NOMO-1 treated with dmso at 0.1 percent for 144 hours (cell line): ENCODE data around the gene MRPS18B.
"Not testable (repeated sequence)": the region's sequence is repeated elsewhere in the genome, so short reads cannot be mapped to it uniquely, and the experiment has no call there.

Experiments used
- DNase-seq: peaks from one replicate; lab custom pipeline; 2025; ENCODE audit not compliant: unreplicated experiment; lab: John Stamatoyannopoulos, UW

The MRPS18B gene

DNA sequence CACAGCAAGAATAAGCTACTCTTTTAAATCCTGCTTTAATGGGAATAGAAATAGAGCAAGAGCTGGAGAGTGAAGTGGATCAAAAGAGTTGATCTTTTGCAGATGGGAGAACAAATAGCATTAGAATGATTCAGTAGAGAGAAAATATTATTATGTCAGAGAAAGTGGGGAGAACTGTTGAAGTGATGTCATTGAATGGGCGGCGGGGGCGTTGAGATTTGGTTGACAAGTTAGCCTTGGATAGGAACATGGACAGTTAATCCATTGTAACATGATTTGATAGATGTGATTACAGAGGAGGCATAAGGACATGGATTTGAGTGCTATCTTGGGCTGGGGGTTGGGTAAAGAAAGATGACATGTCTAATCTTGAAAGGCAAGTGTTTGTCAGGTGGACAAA lies 18.2 kb downstream of the MRPS18B start:
- DNase-seq, result no peak

GRCh38 chr6:30640481-30640880 lies 22.8 kb downstream of the MRPS18B start:
- no peak for DNase-seq

DNA sequence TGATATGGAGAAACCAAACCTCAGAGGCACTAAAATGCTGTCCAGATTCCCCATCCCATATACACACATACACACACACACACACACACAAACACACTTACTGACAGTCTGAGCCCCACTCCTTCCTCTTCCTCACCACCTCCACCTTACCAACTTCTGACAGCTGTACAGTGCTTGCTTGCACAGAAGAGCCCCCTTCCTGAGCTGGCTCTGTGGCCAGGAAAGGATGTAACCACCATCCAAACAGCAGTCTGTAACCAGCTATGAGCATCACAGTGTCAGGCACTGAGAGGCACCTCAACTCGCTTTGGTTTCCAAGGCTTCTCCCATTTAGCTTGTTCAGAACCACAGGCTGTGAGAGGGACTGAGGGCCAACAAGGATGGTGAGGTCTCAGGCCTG lies 23.4 kb downstream of the MRPS18B start:
- DNase-seq, result no peak

DNA sequence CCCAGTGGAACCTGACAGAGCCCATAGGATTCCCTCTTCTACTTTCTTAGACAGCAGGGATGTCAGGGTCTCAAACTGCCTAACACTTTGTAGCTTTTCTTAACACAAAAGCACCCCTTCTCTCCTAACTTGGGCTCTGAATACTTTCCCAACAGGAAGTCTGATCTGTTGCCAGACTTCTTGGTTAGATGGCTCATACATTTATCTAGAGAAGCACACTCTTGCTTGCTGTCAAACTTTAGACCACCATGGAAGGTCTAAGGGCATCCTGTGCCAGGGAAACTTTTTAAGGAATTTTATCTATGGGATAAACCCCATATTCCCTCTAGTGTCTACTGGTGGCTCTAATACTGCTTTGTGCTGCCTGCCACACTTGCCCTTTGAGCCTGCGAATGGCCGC lies 26.0 kb downstream of the MRPS18B start:
- DNase-seq, result no peak

DNA sequence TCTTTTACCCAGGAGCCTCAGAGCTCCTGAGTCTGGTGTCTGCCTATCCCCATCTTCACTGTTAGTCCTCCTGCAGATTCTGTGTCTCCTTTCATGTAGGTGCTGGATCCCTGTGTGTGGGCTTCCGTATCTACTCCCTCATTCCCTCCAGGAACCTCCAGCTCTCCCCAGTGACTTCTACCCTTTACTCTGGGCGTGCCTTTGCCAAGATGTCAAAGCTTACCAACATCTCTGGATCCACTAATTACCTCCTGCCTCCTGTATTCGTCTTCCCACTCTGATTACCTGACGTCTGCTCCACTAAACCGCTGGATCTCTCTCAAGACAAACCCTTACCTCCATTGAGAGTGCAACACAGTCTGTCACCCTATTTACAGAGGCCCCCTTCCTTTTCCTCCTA lies 27.1 kb downstream of the MRPS18B start:
- no peak for DNase-seq

DNA sequence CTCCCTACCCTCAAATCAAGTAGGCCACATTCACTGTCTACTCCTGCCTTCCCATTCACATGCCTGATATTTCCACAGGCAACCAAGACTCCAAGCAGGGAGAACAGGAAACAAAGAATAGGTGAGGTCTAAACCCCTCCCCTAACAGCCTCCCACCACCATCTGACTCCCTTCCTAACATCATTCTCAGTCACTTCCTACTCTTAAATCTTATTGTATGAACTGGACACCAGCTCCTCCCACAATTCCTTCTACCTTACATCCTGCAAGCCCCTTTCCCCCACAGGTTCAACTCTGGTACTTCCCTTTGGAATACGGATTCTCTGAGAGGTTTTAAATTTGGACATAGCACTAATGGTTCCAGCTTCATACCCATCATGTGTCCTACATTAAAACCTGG lies 28.3 kb downstream of the MRPS18B start:
- no peak for DNase-seq

- DNase-seq, result peak; percentile 81
These were observed 29.0 kb downstream of the MRPS18B start, which contains the start of gene C6orf136 for GRCh38 chr6:30646450-30647241. Gene C6orf136, plus strand, starts transcription at chr6:30647133. Its CDS starts 99 bp downstream, at chr6:30647232.

- DNase-seq, result peak; percentile 46
These were observed 29.8 kb downstream of the MRPS18B start for GRCh38 chr6:30647242-30648116.

DNA sequence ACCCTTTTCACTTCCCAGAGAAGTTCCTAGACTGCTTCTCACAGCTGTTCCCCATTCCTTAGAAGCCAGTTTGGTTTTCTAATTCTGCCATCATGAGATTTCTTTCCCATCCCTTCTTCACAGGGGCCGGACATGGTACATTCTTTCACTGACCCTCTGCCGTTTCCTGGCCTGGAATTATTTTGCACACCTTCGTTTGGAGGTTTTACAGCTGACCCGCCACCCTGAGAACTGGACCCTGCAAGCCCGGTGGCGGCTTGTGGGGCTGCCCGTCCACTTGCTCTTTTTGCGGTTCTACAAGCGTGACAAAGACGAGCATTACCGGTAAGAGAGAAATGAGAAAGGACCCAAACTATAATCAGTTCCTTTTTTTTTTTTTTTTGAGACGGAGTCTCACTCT lies 33.5 kb downstream of the MRPS18B start:
- no peak for DNase-seq

DNA sequence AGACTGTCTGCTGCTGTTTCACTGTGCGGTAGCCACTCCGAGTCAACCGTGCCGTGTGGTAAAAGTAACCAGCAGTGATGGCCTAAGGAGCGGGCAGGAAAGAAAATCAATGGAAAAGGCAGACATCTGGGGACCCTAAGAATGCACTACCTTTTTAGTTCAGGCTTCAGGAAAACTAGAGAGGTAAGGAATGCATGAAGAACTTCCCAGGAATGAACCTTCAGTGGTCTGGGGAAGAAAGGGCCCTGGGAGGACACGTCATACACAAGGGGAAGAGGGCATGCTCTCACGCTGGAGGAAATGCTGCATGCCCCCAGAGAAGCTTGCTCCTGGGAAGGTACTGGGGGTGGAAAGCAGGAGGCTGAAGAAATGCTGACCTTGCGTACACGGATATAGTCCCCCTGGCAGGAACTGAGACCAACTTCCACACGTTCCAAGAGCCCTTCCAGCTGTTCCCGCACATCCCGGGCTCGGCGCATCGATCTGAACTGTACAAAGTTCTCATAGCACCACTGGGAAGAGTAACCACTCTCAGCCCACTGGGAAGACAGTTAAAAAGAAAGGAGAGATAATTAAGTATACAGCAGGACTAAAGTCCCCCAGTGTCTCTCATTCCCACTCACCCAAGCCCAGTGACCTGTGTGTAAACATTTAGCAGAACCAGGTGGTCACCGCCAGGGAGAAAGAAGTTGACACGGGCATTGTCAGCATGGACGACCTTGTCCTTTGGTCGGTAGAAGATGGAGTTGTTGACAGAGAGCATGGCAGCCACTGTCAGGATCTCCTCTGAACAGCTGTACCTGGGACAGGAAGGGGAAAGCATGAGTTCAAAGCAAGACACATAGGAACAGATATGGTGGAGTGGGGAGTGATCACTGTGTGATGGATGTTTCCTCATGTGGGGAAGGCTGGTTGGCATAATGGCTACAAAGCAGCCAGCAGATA lies 37.4 kb downstream of the MRPS18B start:
- DNase-seq, result no peak

GRCh38 chr6:30655743-30656094 lies 38.1 kb downstream of the MRPS18B start:
- no peak for DNase-seq

DNA sequence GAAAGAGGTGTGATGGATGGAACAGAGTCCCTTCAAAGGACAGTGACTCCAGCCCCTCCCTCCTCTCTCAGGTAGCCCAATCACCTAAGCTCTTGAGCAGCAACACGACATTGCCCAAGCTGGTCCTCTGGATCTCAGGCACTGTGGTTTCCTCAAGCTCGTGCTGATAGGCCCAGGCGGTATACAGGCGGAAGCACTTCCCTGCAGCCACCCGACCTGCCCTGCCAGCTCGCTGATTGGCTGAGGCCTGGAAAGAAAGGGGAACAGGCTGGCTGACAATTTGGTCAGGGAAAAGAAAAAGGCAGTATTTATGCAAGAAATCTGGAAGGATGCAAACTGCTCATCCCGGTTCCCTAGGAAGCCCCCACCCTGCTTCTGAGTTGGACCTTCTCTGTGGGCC lies 38.9 kb downstream of the MRPS18B start:
- DNase-seq, result peak; percentile 58

DNA sequence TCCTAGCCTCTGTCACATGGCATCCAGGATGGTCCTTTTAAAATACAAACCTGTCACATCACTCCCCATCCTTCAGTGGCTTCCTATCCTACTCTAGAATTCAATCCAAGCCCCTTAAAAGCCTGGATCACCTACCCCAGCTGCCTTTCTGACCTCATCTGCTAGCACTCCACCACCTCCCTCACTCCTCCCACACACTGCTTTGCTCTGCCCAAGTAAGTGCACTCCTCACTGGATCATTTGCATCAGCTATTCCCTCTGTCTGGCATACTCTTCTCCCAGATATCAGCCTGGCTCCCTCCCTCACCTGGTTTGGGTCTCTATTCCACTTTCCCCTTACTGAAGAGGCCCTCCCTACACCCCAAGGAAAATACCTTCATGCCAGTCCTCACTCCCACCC lies 39.8 kb downstream of the MRPS18B start:
- DNase-seq, result no peak

DNA sequence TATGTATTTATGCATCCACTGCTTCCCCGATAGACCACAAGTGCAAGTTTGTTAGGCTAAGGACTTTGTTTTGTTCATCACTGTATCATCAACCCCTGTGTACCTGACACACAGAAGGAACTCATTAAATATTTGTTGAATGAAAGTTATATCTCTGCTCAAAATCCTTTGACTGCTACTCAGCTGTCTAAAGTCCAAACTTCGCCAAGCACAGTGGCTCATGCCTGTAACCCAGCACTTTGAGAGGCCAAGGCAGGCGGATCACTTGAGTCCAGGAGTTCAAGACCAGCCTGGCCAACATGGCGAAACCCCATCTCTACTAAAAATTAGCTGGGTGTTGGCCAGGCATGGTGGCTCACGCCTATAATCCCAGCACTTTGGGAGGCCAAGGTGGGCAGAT lies 40.3 kb downstream of the MRPS18B start:
- DNase-seq, result not testable (repeated sequence)

DNA sequence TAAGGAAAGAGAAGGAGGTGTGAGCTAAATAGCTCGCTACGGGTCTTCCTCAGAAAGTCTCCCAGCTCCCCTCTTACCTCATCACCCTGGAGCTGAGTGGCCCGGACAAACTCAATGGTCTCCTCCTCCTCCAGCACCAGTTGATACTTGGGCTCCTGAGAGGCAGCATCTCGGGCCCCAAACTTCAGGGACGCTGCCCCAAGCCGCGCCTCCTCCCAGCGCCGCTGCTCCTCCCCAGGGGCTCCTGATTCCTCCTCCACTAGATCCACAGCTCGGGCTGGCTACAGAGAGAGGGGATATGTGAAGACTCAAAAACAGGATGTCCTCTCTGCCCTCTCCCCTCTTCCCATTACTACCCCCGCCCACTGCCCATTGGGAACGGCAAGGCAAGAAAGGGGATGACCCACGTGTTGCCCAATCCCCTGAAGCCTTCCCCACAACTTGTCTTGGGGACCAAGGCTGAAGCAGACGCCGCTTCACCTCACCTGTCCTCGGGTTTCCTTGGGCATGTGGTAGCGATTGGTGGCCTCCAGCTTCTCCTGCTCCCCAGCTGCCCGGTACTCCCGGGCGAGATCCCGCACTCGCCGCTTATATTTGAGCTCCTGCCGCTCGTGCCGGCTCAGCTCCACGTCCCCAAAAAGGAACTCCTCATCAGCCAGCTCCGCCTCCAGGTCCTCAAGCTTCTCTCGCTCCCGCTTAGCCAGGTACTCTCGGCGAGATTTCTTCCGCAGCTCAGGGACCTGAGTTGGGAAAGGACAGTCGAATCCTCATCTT lies 47.5 kb downstream of the MRPS18B start:
- no peak for DNase-seq

DNA sequence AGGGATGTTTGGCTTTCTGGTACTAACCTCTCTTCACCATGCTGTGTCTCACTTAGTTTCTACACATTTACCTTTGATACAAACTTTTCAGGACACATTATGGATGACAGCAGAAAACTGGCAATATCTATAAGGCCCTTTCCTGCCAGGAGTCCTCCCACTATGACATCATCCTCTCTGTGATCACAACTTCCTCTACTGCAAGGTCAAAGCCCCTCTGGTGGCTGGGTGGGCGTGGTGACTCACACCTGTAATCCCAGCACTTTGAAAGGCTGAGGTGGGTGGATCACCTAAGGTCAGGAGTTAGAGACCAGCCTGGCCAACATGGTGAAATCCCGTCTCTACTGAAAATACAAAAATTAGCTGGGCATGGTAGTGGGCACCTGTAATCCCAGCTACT lies 48.7 kb downstream of the MRPS18B start:
- DNase-seq, result not testable (repeated sequence)

DNA sequence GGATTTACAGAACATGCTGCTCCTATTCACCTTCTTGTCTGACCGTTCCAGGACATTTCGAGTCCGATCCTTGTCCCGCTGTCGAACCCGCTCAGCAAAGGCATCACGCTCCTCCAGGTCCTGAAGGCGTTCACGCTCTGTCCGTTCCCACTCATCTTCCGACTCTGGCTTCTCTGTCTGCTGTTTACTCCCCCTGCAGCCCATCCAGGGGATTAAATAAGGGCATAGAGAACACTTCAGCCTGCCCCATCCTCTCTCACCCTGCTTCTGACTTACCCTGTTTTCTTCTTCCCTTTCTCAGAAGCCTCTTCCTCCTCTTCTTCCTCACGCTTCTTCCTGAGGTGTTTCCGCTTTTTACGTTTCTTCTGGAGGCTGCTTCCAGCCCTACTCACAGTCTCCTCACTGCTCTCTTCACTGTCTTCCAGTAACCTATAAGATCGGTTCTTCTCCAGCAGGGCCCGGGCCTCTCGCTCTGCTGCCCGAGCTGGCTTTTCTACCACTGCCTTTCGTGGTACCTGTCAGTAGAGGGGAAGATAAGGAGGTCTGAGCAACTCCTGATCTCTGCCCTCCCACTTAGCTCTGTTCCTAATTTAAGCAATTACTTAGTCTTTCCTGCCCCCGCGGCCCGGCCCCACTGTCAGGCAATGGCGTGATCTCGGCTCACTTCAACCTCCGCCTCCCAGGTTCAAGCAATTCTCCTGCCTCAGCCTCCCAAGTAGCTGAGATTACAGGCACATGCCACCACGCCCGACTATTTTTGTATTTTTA lies 53.3 kb downstream of the MRPS18B start:
- DNase-seq, result no peak

GRCh38 chr6:30672445-30673253 lies 55.0 kb downstream of the MRPS18B start, which contains the start of gene DHX16:
Gene DHX16, minus strand, starts transcription at chr6:30673006. Its CDS starts 165 bp downstream, at chr6:30672841.
- peak; percentile 79 for DNase-seq
